NCI-H748 treated with DMSO at 0.1 percent for 48 hours (cell line): ENCODE data around the gene TFR2.

Source experiments
- DNase-seq: peaks from one replicate; lab custom pipeline; 2025; lab: John Stamatoyannopoulos, UW

The TFR2 gene

GRCh38 chr7:100641463-100641859, at the start of gene TFR2:
TFR2 (minus strand) TSS chr7:100641552; CDS start chr7:100641509, 43 bp downstream.
- no peak for DNase-seq

GRCh38 chr7:100689230-100690135, 48.1 kb upstream of the TFR2 start:
- DNase-seq: no peak

- DNase-seq: no peak
Measured at GRCh38 chr7:100688326-100688860, 47.0 kb upstream of the TFR2 start.

GRCh38 chr7:100687751-100688300, 46.5 kb upstream of the TFR2 start:
- DNase-seq: no peak

- no peak for DNase-seq
Measured at GRCh38 chr7:100687261-100687660, 45.9 kb upstream of the TFR2 start.

GRCh38 chr7:100686822-100687211, 45.5 kb upstream of the TFR2 start:
- DNase-seq: no peak

GRCh38 chr7:100686201-100686821, 45.0 kb upstream of the TFR2 start:
- DNase-seq: no peak

- DNase-seq: no peak
Measured at GRCh38 chr7:100685631-100686145, 44.3 kb upstream of the TFR2 start.

GRCh38 chr7:100685049-100685605, 43.8 kb upstream of the TFR2 start:
- DNase-seq: no peak

GRCh38 chr7:100684534-100685042, 43.2 kb upstream of the TFR2 start:
- DNase-seq: no peak

- DNase-seq: no peak
Measured at GRCh38 chr7:100683659-100684533, 42.5 kb upstream of the TFR2 start.

- DNase-seq: no peak
Measured at GRCh38 chr7:100682991-100683658, 41.8 kb upstream of the TFR2 start.

GRCh38 chr7:100682228-100682741, 40.9 kb upstream of the TFR2 start:
- DNase-seq: no peak

GRCh38 chr7:100681491-100682227, 40.3 kb upstream of the TFR2 start:
- no peak for DNase-seq

- DNase-seq: no peak
Measured at GRCh38 chr7:100680576-100681271, 39.4 kb upstream of the TFR2 start.

- no peak for DNase-seq
Measured at GRCh38 chr7:100679927-100680575, 38.7 kb upstream of the TFR2 start.

- DNase-seq: no peak
Measured at GRCh38 chr7:100679129-100679926, 38.0 kb upstream of the TFR2 start.
